ENCODE data around the gene RTTN. TPM values are rescaled to one million over a fixed set of nuclear protein-coding genes. Genes with fewer than 3 reads are reported as not detected.

Gene RTTN
- total and polyA plus RNA-seq, 2 of the 13 experiments (the other 11 are each of a cell fraction or from before 2014, with no cell fraction given): 5.4 to 18.7 TPM

DNA sequence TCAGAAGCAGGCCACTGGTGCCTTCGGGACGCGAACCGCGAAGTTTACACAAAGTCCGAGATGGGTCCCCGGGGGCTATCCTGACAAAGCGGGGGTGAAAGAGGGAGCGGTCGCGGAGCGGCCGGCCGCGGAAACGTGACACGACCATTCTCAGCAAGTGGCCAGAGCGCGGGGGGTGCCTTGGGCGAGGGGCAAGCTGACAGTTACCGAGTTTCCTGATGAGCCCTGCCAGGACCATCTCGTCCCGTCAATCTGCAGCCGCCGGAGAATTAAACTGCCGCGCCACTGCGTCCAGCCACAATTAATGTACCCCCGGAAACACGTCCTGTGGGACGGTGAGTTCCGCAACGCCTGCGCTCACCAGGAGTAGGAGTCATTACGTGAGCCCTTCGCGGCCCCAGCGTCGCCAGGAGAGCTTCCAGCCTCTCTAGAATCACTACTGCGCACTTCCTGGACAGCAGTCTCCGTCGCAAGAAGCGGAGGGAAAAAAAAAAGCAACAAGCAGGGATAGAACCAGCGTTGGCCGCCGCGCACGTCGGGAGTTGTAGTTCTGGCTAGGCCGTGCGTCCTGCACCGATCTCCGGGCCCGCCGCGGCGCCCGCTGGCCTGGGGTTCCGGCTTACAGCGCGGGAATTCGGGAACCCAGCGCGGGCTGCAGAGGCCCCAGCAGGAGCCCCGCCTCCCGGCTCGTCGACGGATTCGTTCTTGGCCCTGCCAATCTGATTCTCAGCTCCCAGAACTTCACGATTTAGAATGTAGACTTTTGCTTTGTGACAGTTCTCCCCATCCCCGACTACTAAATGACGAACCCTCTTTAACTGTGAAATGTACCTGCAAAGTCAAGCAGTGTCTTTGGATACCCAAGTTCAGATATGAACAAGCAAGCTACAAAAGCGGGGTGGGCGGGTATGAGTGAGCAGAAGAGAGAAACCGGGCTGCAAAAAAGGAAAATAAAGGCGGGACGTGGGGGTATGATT is at the start of gene RTTN (continued):
- TF ChIP-seq, protein P1, sequence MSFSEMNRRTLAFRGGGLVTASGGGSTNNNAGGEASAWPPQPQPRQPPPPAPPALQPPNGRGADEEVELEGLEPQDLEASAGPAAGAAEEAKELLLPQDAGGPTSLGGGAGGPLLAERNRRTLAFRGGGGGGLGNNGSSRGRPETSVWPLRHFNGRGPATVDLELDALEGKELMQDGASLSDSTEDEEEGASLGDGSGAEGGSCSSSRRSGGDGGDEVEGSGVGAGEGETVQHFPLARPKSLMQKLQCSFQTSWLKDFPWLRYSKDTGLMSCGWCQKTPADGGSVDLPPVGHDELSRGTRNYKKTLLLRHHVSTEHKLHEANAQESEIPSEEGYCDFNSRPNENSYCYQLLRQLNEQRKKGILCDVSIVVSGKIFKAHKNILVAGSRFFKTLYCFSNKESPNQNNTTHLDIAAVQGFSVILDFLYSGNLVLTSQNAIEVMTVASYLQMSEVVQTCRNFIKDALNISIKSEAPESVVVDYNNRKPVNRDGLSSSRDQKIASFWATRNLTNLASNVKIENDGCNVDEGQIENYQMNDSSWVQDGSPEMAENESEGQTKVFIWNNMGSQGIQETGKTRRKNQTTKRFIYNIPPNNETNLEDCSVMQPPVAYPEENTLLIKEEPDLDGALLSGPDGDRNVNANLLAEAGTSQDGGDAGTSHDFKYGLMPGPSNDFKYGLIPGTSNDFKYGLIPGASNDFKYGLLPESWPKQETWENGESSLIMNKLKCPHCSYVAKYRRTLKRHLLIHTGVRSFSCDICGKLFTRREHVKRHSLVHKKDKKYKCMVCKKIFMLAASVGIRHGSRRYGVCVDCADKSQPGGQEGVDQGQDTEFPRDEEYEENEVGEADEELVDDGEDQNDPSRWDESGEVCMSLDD (CRISPR knock-in tag; IDR thresholded peaks at IDR 0.05; ENCODE audit: borderline replicate concordance): peak; percentile 29
- peak; percentile 87; the same call in 2 of the 3 replicates for TF ChIP-seq MXI1 (IDR thresholded peaks at IDR 0.05; ENCODE audit: borderline replicate concordance, low read depth, low read length)
- no peak for TF ChIP-seq MTA3 (CRISPR knock-in tag; IDR thresholded peaks at IDR 0.05)
- TF ChIP-seq, protein P2, sequence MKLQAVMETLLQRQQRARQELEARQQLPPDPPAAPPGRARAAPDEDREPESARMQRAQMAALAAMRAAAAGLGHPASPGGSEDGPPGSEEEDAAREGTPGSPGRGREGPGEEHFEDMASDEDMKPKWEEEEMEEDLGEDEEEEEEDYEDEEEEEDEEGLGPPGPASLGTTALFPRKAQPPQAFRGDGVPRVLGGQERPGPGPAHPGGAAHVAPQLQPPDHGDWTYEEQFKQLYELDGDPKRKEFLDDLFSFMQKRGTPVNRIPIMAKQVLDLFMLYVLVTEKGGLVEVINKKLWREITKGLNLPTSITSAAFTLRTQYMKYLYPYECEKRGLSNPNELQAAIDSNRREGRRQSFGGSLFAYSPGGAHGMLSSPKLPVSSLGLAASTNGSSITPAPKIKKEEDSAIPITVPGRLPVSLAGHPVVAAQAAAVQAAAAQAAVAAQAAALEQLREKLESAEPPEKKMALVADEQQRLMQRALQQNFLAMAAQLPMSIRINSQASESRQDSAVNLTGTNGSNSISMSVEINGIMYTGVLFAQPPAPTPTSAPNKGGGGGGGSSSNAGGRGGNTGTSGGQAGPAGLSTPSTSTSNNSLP (IDR thresholded peaks at IDR 0.05; ENCODE audit: low read depth, low read length): peak; percentile 98
- peak; percentile 87; the same call in 1 of the 2 replicates for TF ChIP-seq MXD4 (CRISPR knock-in tag; IDR thresholded peaks at IDR 0.05)
- TF ChIP-seq, protein P3, sequence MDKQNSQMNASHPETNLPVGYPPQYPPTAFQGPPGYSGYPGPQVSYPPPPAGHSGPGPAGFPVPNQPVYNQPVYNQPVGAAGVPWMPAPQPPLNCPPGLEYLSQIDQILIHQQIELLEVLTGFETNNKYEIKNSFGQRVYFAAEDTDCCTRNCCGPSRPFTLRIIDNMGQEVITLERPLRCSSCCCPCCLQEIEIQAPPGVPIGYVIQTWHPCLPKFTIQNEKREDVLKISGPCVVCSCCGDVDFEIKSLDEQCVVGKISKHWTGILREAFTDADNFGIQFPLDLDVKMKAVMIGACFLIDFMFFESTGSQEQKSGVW (CRISPR knock-in tag; IDR thresholded peaks at IDR 0.05; ENCODE audit: borderline replicate concordance): no peak
- TF ChIP-seq ZNF207 (IDR thresholded peaks at IDR 0.05; ENCODE audit: borderline replicate concordance): no peak
- no peak for TF ChIP-seq PAX8 (CRISPR knock-in tag; IDR thresholded peaks at IDR 0.05; ENCODE audit: borderline replicate concordance)
- TF ChIP-seq XBP1 (CRISPR knock-in tag; IDR thresholded peaks at IDR 0.05): 0 out of 2 replicates have a peak, but pooled peaks have one; percentile 21
- peak; percentile 68; the same call in 1 of the 2 replicates for TF ChIP-seq NFIC (IDR thresholded peaks at IDR 0.05; ENCODE audit: low read length)
- peak; percentile 42; the same call in 1 of the 2 replicates for TF ChIP-seq ZMYM2 (CRISPR knock-in tag; IDR thresholded peaks at IDR 0.05)
- 0 out of 2 replicates have a peak, but pooled peaks have one; percentile 56 for TF ChIP-seq ZNF607 (CRISPR knock-in tag; IDR thresholded peaks at IDR 0.05; ENCODE audit: borderline replicate concordance)
- TF ChIP-seq NFYB (CRISPR knock-in tag; IDR thresholded peaks at IDR 0.05): peak; percentile 83
- peak; percentile 80 for TF ChIP-seq TEAD3 (CRISPR knock-in tag; optimal IDR thresholded peaks at IDR 0.05; ENCODE audit: borderline replicate concordance)
- TF ChIP-seq ZNF790 (CRISPR knock-in tag; IDR thresholded peaks at IDR 0.05; ENCODE audit: borderline replicate concordance): 0 out of 2 replicates have a peak, but pooled peaks have one; percentile 43
- TF ChIP-seq, protein P4, sequence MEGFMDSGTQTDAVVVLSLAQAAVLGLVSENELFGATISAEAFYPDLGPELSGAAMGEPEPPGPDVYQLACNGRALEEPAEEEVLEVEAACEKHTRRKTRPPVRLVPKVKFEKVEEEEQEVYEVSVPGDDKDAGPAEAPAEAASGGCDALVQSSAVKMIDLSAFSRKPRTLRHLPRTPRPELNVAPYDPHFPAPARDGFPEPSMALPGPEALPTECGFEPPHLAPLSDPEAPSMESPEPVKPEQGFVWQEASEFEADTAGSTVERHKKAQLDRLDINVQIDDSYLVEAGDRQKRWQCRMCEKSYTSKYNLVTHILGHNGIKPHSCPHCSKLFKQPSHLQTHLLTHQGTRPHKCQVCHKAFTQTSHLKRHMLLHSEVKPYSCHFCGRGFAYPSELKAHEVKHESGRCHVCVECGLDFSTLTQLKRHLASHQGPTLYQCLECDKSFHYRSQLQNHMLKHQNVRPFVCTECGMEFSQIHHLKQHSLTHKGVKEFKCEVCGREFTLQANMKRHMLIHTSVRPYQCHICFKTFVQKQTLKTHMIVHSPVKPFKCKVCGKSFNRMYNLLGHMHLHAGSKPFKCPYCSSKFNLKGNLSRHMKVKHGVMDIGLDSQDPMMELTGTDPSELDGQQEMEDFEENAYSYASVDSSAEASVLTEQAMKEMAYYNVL (CRISPR knock-in tag; IDR thresholded peaks at IDR 0.05; ENCODE audit: borderline replicate concordance): peak; percentile 36
- TF ChIP-seq MBD4 (IDR thresholded peaks at IDR 0.05; ENCODE audit: borderline replicate concordance, low read length): no peak
- no peak for TF ChIP-seq PCBP2 (optimal IDR thresholded peaks at IDR 0.05; ENCODE audit: low read depth, low read length, poor library complexity, severe bottlenecking)
- no peak for TF ChIP-seq POLR2AphosphoS2 (IDR thresholded peaks at IDR 0.05; ENCODE audit: low read depth, low read length)
- peak; percentile 52; the same call in 1 of the 2 replicates for TF ChIP-seq ZNF33B (CRISPR knock-in tag; IDR thresholded peaks at IDR 0.05)
- no peak for TF ChIP-seq MYNN (CRISPR knock-in tag; IDR thresholded peaks at IDR 0.05; ENCODE audit: low read depth)
- peak; percentile 64; the same call in 1 of the 2 replicates for TF ChIP-seq ZNF773 (CRISPR knock-in tag; IDR thresholded peaks at IDR 0.05; ENCODE audit: borderline replicate concordance)
